H1 (cell line): Measurements from ENCODE around the gene PARD3. TPM values are rescaled to one million over a fixed set of nuclear protein-coding genes. Genes with fewer than 3 reads are reported as not detected.

Source experiments
- CTCF ChIA-PET: fragments of 300-600 bp; sonication (Branson Sonifier 250); formaldehyde crosslinking; loops from one replicate; lab custom pipeline; 2021; ENCODE audit not compliant: partially characterized antibody; lab: Charles Lee
- POLR2A ChIA-PET: fragments of 300-600 bp; sonication (Branson Sonifier 250); formaldehyde crosslinking; loops from one replicate; lab custom pipeline; 2021; ENCODE audit warnings: inconsistent platforms; ENCODE audit not compliant: partially characterized antibody; lab: Charles Lee
- DNase-seq, 2 experiments: peaks; one replicate each; pipeline versions ENCODE4 v3.0.0 to v3.0.0-alpha.2; 2010 to 2022; ENCODE audit warnings: low spot score in 2 of 2, low read depth in 1 of 2, mixed read lengths in 1 of 2
- FAIRE-seq: peaks from 2 replicates; lab custom pipeline; 2011; peaks lifted over from hg19 to GRCh38; lab: Jason Lieb, UNC
- H2AFZ ChIP-seq: 2 replicates; pipeline ENCODE4 v1.8.1; 2012; ENCODE audit warnings: low read length, inconsistent platforms
- H2AK5ac ChIP-seq: 2 replicates; pipeline ENCODE4 v1.6.1; 2013; ENCODE audit warnings: low read depth, low read length
- H2BK120ac ChIP-seq: replicated peaks from 2 replicates; pipeline ENCODE3; 2013; ENCODE audit warnings: low read depth, low read length, inconsistent platforms
- H2BK12ac ChIP-seq: 2 replicates; pipeline ENCODE4 v1.6.1; 2013; ENCODE audit warnings: low read depth, low read length
- H2BK15ac ChIP-seq: 2 replicates; pipeline ENCODE4 v1.6.1; 2013; ENCODE audit warnings: low read length
- H2BK20ac ChIP-seq: 2 replicates; pipeline ENCODE4 v1.6.1; 2013; ENCODE audit warnings: low read length
- H2BK5ac ChIP-seq: 2 replicates; pipeline ENCODE4 v1.6.1; 2013; ENCODE audit warnings: low read depth, low read length
- H3K14ac ChIP-seq: 2 replicates; pipeline ENCODE4 v1.6.1; 2013; ENCODE audit warnings: inconsistent platforms; ENCODE audit not compliant: insufficient read length
- H3K18ac ChIP-seq: 2 replicates; pipeline ENCODE4 v1.6.1; 2013; ENCODE audit warnings: low read length; ENCODE audit errors: extremely low read depth
- H3K23ac ChIP-seq: 2 replicates; pipeline ENCODE4 v1.6.1; 2013; ENCODE audit warnings: inconsistent platforms; ENCODE audit not compliant: insufficient read length
- H3K23me2 ChIP-seq: 2 replicates; pipeline ENCODE4 v1.6.1; 2013; ENCODE audit warnings: low read depth, low read length
- H3K27ac ChIP-seq: 2 replicates; pipeline ENCODE4 v1.6.1; 2011; ENCODE audit warnings: low read depth, low read length, inconsistent platforms
- H3K27me3 ChIP-seq, 4 experiments: replicated peaks in 1 of 4; 1 replicate in 1 of 4; 2 replicates in 3 of 4; pipeline versions ENCODE4 v1.6.1 to v1.8.1; 2011 to 2013; ENCODE audit warnings: low read length in 3 of 4, mild to moderate bottlenecking in 3 of 4, inconsistent platforms in 2 of 4, mixed read lengths in 2 of 4, moderate library complexity in 1 of 4; ENCODE audit not compliant: control insufficient read depth in 3 of 4, insufficient read depth in 3 of 4; ENCODE audit errors: extremely low read depth in 1 of 4
- H3K36me3 ChIP-seq, 4 experiments: 2 replicates each; pipeline versions ENCODE4 v1.6.1 to v1.8.1; 2011 to 2013; ENCODE audit warnings: mild to moderate bottlenecking in 4 of 4, low read length in 3 of 4, moderate library complexity in 2 of 4, control low read depth in 1 of 4, inconsistent platforms in 1 of 4; ENCODE audit not compliant: insufficient read depth in 4 of 4, control insufficient read depth in 2 of 4
- H3K4ac ChIP-seq: replicated peaks from 2 replicates; pipeline ENCODE3; 2013; ENCODE audit warnings: low read length, low read depth, mixed read lengths, inconsistent platforms; ENCODE audit not compliant: insufficient read length
- H3K4me1 ChIP-seq, 4 experiments: replicated peaks in 1 of 4; 1 replicate in 1 of 4; 2 replicates in 3 of 4; pipeline versions ENCODE4 v1.6.1 to v1.8.1; 2011 to 2013; ENCODE audit warnings: low read length in 3 of 4, inconsistent platforms in 2 of 4, mixed read lengths in 1 of 4; ENCODE audit not compliant: insufficient read depth in 4 of 4, control insufficient read depth in 3 of 4
- H3K4me2 ChIP-seq, 2 experiments: 2 replicates each; pipeline versions ENCODE4 v1.6.1 to v1.8.1; 2011 to 2013; ENCODE audit warnings: low read depth in 2 of 2, low read length in 2 of 2, control low read depth in 1 of 2, inconsistent platforms in 1 of 2, mild to moderate bottlenecking in 1 of 2; ENCODE audit not compliant: insufficient read depth in 1 of 2
- H3K4me3 ChIP-seq, 4 experiments: fragments of 200-600, 300-600 bp in 1 of 4; sonication (generic), shearing (Covaris generic), sonication (Bioruptor Twin) in 1 of 4; 2 replicates each; pipeline versions ENCODE4 v1.5.1 to v1.8.1; 2011 to 2016; ENCODE audit warnings: low read length in 4 of 4, low read depth in 3 of 4, control low read depth in 2 of 4, inconsistent platforms in 2 of 4, mild to moderate bottlenecking in 2 of 4, mixed read lengths in 1 of 4, moderate library complexity in 1 of 4; ENCODE audit not compliant: insufficient read depth in 2 of 4; ENCODE audit errors: extremely low read depth in 1 of 4
- H3K56ac ChIP-seq: replicated peaks from 2 replicates; pipeline ENCODE3; 2013; ENCODE audit warnings: low read depth, mild to moderate bottlenecking, mixed read lengths, low read length, inconsistent platforms; ENCODE audit not compliant: insufficient read length
- H3K79me1 ChIP-seq: 2 replicates; pipeline ENCODE4 v1.6.1; 2013; ENCODE audit warnings: low read depth, low read length, control low read depth
- H3K79me2 ChIP-seq, 2 experiments: 2 replicates each; pipeline versions ENCODE4 v1.6.1 to v1.8.1; 2012 to 2013; ENCODE audit warnings: low read length in 2 of 2, mild to moderate bottlenecking in 2 of 2, inconsistent platforms in 1 of 2; ENCODE audit not compliant: insufficient read depth in 2 of 2, control insufficient read depth in 1 of 2
- H3K9ac ChIP-seq, 4 experiments: replicated peaks in 1 of 4; 1 replicate in 1 of 4; 2 replicates in 3 of 4; pipeline versions ENCODE4 v1.6.1 to v1.8.1; 2011 to 2013; ENCODE audit warnings: low read depth in 3 of 4, low read length in 3 of 4, control low read depth in 2 of 4, mild to moderate bottlenecking in 2 of 4, moderate library complexity in 2 of 4, inconsistent platforms in 1 of 4; ENCODE audit errors: extremely low read depth in 1 of 4
- H3K9me3 ChIP-seq, 2 experiments: 2 replicates each; pipeline versions ENCODE4 v1.6.1 to v1.8.1; 2012 to 2013; ENCODE audit warnings: mild to moderate bottlenecking in 2 of 2, moderate library complexity in 2 of 2, control low read depth in 1 of 2, inconsistent platforms in 1 of 2, low read depth in 1 of 2, low read length in 1 of 2, mixed read lengths in 1 of 2; ENCODE audit not compliant: insufficient read depth in 2 of 2
- H4K20me1 ChIP-seq, 2 experiments: replicated peaks in 1 of 2; 2 replicates each; pipeline versions ENCODE3 to v1.8.1; 2011 to 2013; ENCODE audit warnings: inconsistent platforms in 2 of 2, low read length in 2 of 2, mild to moderate bottlenecking in 1 of 2; ENCODE audit not compliant: insufficient read depth in 2 of 2, control insufficient read depth in 1 of 2
- H4K5ac ChIP-seq: 2 replicates; pipeline ENCODE4 v1.6.1; 2013; ENCODE audit warnings: low read length, low read depth, mixed read lengths, inconsistent platforms; ENCODE audit not compliant: insufficient read length
- H4K8ac ChIP-seq: 2 replicates; pipeline ENCODE4 v1.8.0; 2013; ENCODE audit warnings: mild to moderate bottlenecking, moderate library complexity, low read length, inconsistent platforms; ENCODE audit not compliant: insufficient read depth; ENCODE audit errors: extremely low read depth
- H4K91ac ChIP-seq: replicated peaks from 2 replicates; pipeline ENCODE3; 2013; ENCODE audit warnings: low read length, mixed read lengths, inconsistent platforms; ENCODE audit not compliant: insufficient read length
- BACH1 ChIP-seq: IDR thresholded peaks from 2 replicates; pipeline ENCODE4 v1.6.1; 2012; ENCODE audit warnings: low read length, improper control_type of control experiment
- CREB1 ChIP-seq: IDR thresholded peaks from 2 replicates; pipeline ENCODE4 v1.6.1; 2012; ENCODE audit warnings: inconsistent platforms
- CTBP2 ChIP-seq: IDR thresholded peaks from 2 replicates; pipeline ENCODE4 v1.7.0; 2011; ENCODE audit warnings: borderline replicate concordance, mild to moderate bottlenecking, moderate library complexity, mixed read lengths, low read length; ENCODE audit not compliant: insufficient read depth, insufficient read length
- CTCF ChIP-seq, 3 experiments: IDR thresholded peaks; 1 replicate in 2 of 3; 2 replicates in 1 of 3; pipeline versions ENCODE4 v1.5.1 to v1.6.1; 2011; ENCODE audit warnings: low read length in 3 of 3, mild to moderate bottlenecking in 3 of 3, inconsistent platforms in 2 of 3, low read depth in 1 of 3, moderate library complexity in 1 of 3; ENCODE audit not compliant: insufficient read depth in 1 of 3; ENCODE audit errors: control extremely low read depth in 1 of 3
- KDM4A ChIP-seq: IDR thresholded peaks from one replicate; pipeline ENCODE4 v1.7.1; 2012; ENCODE audit warnings: low read depth, mild to moderate bottlenecking, moderate library complexity, low read length, inconsistent platforms; ENCODE audit not compliant: severe bottlenecking
- PHF8 ChIP-seq: fragments of 200-600 bp; sonication (generic); conservative IDR thresholded peaks from 2 replicates; pipeline ENCODE4 v1.7.1; 2012; ENCODE audit warnings: low read depth, mild to moderate bottlenecking, inconsistent platforms, low read length, moderate library complexity
- POLR2A ChIP-seq, 2 experiments: IDR thresholded peaks; 1 replicate in 1 of 2; 2 replicates in 1 of 2; pipeline ENCODE4 v1.6.1; 2011; ENCODE audit warnings: low read depth in 2 of 2, low read length in 2 of 2, mild to moderate bottlenecking in 2 of 2; ENCODE audit errors: control extremely low read depth in 1 of 2
- SRF ChIP-seq: IDR thresholded peaks from 2 replicates; pipeline ENCODE4 v1.6.1; 2011; ENCODE audit warnings: mild to moderate bottlenecking, low read depth, low read length, moderate library complexity
- WGBS, 2 experiments: shearing (Covaris generic) in 1 of 2; methylation state at CpG; one replicate each; pipeline versions ENCODE4 v1.1.6 to v1.1.7; 2013 to 2015; ENCODE audit warnings: low lambda C conversion rate in 2 of 2, mixed read lengths in 2 of 2, inconsistent platforms in 1 of 2, low coverage in 1 of 2, missing lambda C conversion rate in 1 of 2; ENCODE audit not compliant: insufficient replicate concordance in 2 of 2, insufficient coverage in 1 of 2, insufficient read length in 1 of 2; ENCODE audit errors: extremely low coverage in 1 of 2, missing lambda C conversion rate in 1 of 2; 5-methylcytosine and 5-hydroxymethylcytosine counted together
- polyA plus RNA-seq, 7 experiments: library from polyadenylated mRNA; depleted of rRNA in 3 of 7; stranded (reverse) in 5 of 7; unstranded in 2 of 7; fragments of >200 nt in 5 of 7; fragments of 200-250 nt in 2 of 7; gene quantifications; 1 replicate in 5 of 7; 2 replicates in 1 of 7; 4 replicates in 1 of 7; pipeline versions ENCODE4 v1.2.1 to v1.2.3, GENCODE V29; 2011 to 2013; ENCODE audit warnings: missing spikeins in 2 of 7, mixed read lengths in 2 of 7
- total RNA-seq: library from RNA; stranded (reverse); fragmentation: NEBNext Ultra II Directional; extraction: Animal tissue kit (Norgen Biotek cat#: 25700); gene quantifications from 2 replicates; pipeline ENCODE4 v1.2.1, GENCODE V29; 2021

The PARD3 gene
- total and polyA plus RNA-seq, 2 of the 8 experiments (the other 6 are each of a cell fraction or from before 2014, with no cell fraction given), result 19.7 to 49.1 TPM

GRCh38 chr10:34256216-34256615, 558.9 kb downstream of the PARD3 start:
- no peak overlapping the region for H2AK5ac ChIP-seq
- no peak overlapping the region for H2BK5ac ChIP-seq
- H3K23ac ChIP-seq, result no peak overlapping the region
- CTCF ChIA-PET, result no interaction called here
- H2BK15ac ChIP-seq, result no peak overlapping the region
- H3K36me3 ChIP-seq, result no peaks in the 10 kb centered on the region
- H4K8ac ChIP-seq, result no peak overlapping the region; the same call in 1 of the 2 replicates
- H3K4ac ChIP-seq, result no peak overlapping the region
- H3K27me3 ChIP-seq, result 0 out of 7 replicates have a peak, but pooled peaks cover 0 to 2% (median 0%) of the 10 kb centered on the region in 4 experiments
- no peaks in the 10 kb centered on the region for H3K79me2 ChIP-seq
- H3K23me2 ChIP-seq, result no peaks in the 10 kb centered on the region
- no peak overlapping the region for H3K9ac ChIP-seq
- no peak overlapping the region for H3K27ac ChIP-seq
- no peak for FAIRE-seq
- DNase-seq, result no peak
- no peak overlapping the region for H3K14ac ChIP-seq
- no peak overlapping the region for H2BK12ac ChIP-seq
- H4K20me1 ChIP-seq, result no peaks in the 10 kb centered on the region
- no peaks in the 10 kb centered on the region; a peak in 1 of 4 replicates for H3K9me3 ChIP-seq
- POLR2A ChIA-PET, result no interaction called here
- no peak overlapping the region for H4K5ac ChIP-seq
- WGBS, 2 experiments, result 86% methylated on average over 4 of the region's 4 CpGs; no CpG with 5 or more reads in 1 of the 2 experiments
- H2AFZ ChIP-seq, result no peak overlapping the region
- H3K4me2 ChIP-seq, result no peak overlapping the region
- H3K18ac ChIP-seq, result no peak overlapping the region
- peaks cover 3 to 13% (median 5%) of the 10 kb centered on the region in 4 experiments; a peak in 5 of 7 replicates for H3K4me1 ChIP-seq
- no peak overlapping the region for H2BK20ac ChIP-seq
- no peak overlapping the region for H2BK120ac ChIP-seq
- no peak overlapping the region for H3K56ac ChIP-seq
- no peak overlapping the region for H3K4me3 ChIP-seq
- H4K91ac ChIP-seq, result no peak overlapping the region
- no peaks in the 10 kb centered on the region; the same call in 1 of the 2 replicates for H3K79me1 ChIP-seq
- TF ChIP-seq CREB1 (no peak), CTBP2 (no peak), PHF8 (no peak), CTCF (IDR thresholded peaks at IDR 0.05; ENCODE audit: control extremely low read depth in 1 of 3, insufficient read depth in 1 of 3, low read depth in 1 of 3, low read length in 3 of 3) (no peak), POLR2A (IDR thresholded peaks at IDR 0.05; ENCODE audit: control extremely low read depth in 1 of 2, low read depth in 2 of 2, low read length in 2 of 2) (no peak), BACH1 (no peak), KDM4A (no peak), SRF (no peak)
